ENCODE data around the gene SLC35B1.

DNA sequence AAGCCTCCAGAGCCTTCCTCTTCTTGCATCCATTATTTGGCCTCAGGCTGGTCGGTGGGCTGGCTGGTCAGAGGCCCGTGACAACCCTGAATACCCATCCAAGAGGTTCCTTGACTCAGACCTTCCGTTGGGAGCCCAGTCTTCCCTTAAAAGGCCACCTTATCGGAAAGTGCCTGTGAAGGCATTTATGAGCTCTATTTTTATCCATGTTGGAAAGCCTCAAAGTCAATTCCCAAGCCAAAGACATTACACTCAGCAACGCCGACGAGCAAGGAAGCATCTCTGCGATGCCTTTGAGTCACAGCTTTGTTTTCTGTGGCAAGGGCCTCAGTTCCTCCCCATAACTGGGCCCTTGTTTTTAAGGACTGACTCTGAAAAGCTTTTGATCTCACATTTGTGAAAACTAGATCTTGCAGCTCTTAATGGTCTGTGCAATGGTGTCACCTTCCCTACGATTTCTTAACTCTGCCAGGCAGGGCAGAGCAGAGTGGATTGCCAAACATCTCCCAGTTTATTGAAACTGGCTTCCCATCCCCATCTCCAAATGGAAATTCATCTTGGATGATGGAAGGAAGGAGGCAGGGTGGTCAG, 16.6 kb downstream of the SLC35B1 start:
- peak; percentile 96 for TF ChIP-seq POLR2AphosphoS5 (IDR thresholded peaks at IDR 0.05)
- TF ChIP-seq, protein P1, sequence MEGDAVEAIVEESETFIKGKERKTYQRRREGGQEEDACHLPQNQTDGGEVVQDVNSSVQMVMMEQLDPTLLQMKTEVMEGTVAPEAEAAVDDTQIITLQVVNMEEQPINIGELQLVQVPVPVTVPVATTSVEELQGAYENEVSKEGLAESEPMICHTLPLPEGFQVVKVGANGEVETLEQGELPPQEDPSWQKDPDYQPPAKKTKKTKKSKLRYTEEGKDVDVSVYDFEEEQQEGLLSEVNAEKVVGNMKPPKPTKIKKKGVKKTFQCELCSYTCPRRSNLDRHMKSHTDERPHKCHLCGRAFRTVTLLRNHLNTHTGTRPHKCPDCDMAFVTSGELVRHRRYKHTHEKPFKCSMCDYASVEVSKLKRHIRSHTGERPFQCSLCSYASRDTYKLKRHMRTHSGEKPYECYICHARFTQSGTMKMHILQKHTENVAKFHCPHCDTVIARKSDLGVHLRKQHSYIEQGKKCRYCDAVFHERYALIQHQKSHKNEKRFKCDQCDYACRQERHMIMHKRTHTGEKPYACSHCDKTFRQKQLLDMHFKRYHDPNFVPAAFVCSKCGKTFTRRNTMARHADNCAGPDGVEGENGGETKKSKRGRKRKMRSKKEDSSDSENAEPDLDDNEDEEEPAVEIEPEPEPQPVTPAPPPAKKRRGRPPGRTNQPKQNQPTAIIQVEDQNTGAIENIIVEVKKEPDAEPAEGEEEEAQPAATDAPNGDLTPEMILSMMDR (IDR thresholded peaks at IDR 0.05) = no peak
